RWPE2 (cell line): ENCODE measurements around the gene IMPDH1.

Experiments used
- ATAC-seq: fragments of 200-7000 bp; cut with Tn5 transposase; 3 replicates; pipeline ENCODE4 v1.9.1; 2021; ENCODE audit warnings: low read depth
- DNase-seq: peaks from one replicate; pipeline ENCODE4 v3.0.0-alpha.2; 2020; ENCODE audit warnings: low spot score
- H3K27ac ChIP-seq: fragments of 450-650 bp; 2 replicates; pipeline ENCODE4 v1.5.1; 2017; ENCODE audit warnings: mild to moderate bottlenecking; ENCODE audit not compliant: poor library complexity, severe bottlenecking
- H3K27me3 ChIP-seq: fragments of 250-450 bp; sonication (Bioruptor Pico); 2 replicates; pipeline ENCODE4 v1.5.1; 2021; ENCODE audit warnings: mild to moderate bottlenecking, moderate library complexity; ENCODE audit not compliant: insufficient read depth, poor library complexity, severe bottlenecking
- H3K36me3 ChIP-seq: fragments of 250-450 bp; sonication (Bioruptor Pico); 2 replicates; pipeline ENCODE4 v1.5.1; 2020; ENCODE audit warnings: low read depth, mild to moderate bottlenecking, moderate library complexity
- H3K4me1 ChIP-seq: fragments of 250-450 bp; sonication (Bioruptor Pico); 2 replicates; pipeline ENCODE4 v1.5.1; 2021; ENCODE audit warnings: mild to moderate bottlenecking, moderate library complexity; ENCODE audit not compliant: insufficient read depth, poor library complexity, severe bottlenecking
- H3K4me3 ChIP-seq: fragments of 250-450 bp; sonication (Bioruptor Pico); 2 replicates; pipeline ENCODE4 v1.5.1; 2021; ENCODE audit warnings: mild to moderate bottlenecking, moderate library complexity; ENCODE audit not compliant: severe bottlenecking
- H3K9me3 ChIP-seq: fragments of 250-450 bp; sonication (Bioruptor Pico); 2 replicates; pipeline ENCODE4 v1.5.1; 2021; ENCODE audit warnings: mild to moderate bottlenecking, moderate library complexity; ENCODE audit not compliant: severe bottlenecking
- TF ChIP-seq, protein P1 (sequence below): fragments of 450-650 bp; IDR thresholded peaks from one replicate; pipeline ENCODE4 v1.5.1; 2017; ENCODE audit warnings: mild to moderate bottlenecking, moderate library complexity; ENCODE audit not compliant: poor library complexity, severe bottlenecking

Gene IMPDH1

DNA sequence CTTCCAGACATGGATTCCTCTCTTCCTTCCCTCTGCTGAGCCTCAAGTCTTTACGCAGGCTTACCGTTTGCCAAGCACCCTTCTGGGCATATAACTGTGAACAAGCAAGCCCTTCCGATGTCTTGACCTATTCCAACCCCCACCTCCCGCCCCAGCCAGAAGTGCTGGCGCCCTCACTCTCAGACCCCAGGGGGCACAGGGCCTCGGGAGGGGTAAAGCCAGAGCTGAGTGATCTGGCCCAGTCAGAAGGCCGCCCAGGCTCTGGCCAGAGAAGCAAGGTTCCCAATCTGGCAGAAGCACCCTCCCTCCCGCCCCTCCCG, 49.5 kb downstream of the IMPDH1 start:
- H3K27ac ChIP-seq, result no peak overlapping the region
- no peaks in the 10 kb centered on the region for H3K9me3 ChIP-seq
- H3K36me3 ChIP-seq, result no peaks in the 10 kb centered on the region
- DNase-seq, result no peak
- peaks cover 11% of the 10 kb centered on the region for H3K27me3 ChIP-seq
- no peaks in the 10 kb centered on the region for H3K4me1 ChIP-seq
- ATAC-seq, result no peak
- TF ChIP-seq, protein P1, sequence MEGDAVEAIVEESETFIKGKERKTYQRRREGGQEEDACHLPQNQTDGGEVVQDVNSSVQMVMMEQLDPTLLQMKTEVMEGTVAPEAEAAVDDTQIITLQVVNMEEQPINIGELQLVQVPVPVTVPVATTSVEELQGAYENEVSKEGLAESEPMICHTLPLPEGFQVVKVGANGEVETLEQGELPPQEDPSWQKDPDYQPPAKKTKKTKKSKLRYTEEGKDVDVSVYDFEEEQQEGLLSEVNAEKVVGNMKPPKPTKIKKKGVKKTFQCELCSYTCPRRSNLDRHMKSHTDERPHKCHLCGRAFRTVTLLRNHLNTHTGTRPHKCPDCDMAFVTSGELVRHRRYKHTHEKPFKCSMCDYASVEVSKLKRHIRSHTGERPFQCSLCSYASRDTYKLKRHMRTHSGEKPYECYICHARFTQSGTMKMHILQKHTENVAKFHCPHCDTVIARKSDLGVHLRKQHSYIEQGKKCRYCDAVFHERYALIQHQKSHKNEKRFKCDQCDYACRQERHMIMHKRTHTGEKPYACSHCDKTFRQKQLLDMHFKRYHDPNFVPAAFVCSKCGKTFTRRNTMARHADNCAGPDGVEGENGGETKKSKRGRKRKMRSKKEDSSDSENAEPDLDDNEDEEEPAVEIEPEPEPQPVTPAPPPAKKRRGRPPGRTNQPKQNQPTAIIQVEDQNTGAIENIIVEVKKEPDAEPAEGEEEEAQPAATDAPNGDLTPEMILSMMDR, result no peak
- H3K4me3 ChIP-seq, result no peak overlapping the region

DNA sequence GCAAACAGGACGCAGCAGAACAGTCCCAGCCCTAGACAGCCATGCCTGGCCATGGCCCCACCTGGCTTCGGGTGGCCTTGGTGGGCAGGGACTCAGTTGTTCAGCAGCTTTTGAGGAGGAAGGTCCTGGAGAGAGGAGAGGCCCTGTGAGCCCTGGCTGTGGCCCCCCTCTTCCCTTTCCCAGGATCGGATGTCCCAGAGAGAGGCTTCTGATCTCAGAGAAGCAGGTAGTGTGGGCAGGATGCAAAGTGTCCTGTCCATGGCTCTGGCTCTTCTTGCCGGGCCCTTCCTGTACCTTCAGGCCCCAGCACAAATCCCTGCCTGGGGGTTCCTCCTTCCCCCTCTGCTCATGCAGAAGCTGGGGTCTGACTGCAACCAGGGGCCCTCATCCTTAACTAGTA, 49.8 kb downstream of the IMPDH1 start:
- DNase-seq (no peak), ATAC-seq (no peak)
- Histone ChIP-seq H3K36me3 (no peaks in the 10 kb centered on the region), H3K4me1 (no peaks in the 10 kb centered on the region), H3K27me3 (peaks cover 11% of the 10 kb centered on the region), H3K9me3 (no peaks in the 10 kb centered on the region), H3K27ac (no peak overlapping the region), H3K4me3 (no peak overlapping the region)
- TF ChIP-seq, protein P1, result no peak

DNA sequence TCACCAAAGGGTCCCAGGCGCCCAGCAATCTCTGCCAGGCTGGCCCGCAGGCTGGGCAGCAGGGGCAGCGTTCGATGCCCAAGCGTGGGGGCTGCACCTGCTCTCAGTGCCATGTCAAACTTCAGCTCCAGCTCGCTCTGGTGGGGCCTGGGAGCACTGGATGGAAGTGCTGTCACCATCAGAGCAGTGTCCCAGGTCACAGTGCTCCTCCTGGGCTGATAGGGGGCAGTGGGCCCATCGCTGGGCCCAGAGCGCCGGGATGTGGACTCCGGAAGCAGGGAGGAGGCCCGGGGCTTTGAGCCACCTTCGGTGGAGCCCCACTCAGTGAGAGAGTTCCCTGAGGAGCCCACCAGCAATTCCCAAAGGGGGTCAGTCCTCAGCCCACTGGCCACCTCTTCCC, 50.4 kb downstream of the IMPDH1 start:
- Histone ChIP-seq H3K4me1 (no peaks in the 10 kb centered on the region), H3K27me3 (peaks cover 11% of the 10 kb centered on the region), H3K27ac (no peak overlapping the region)

DNA sequence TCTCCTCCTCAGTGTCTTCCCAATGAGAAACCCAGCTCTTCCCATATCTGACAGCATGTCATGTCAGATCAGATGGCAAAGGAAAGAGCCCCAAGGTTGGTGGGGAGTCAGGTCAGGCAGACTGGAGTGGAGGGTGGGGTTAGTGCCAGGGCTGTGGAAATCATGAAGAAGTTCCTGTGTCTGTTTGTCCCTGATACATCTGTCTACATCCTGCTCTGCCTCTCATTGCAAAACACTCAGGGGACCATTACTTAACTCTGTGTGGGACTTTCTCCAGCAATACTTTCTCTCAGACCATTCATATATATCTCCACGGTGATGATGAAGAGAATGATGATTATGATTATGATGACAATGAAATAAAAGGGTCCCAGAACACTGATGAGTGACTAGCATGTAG, 51.5 kb downstream of the IMPDH1 start:
- TF ChIP-seq, protein P1, result no peak
- Histone ChIP-seq H3K9me3 (no peaks in the 10 kb centered on the region), H3K27ac (no peak overlapping the region), H3K4me1 (no peaks in the 10 kb centered on the region), H3K27me3 (peaks cover 9% of the 10 kb centered on the region), H3K4me3 (no peak overlapping the region), H3K36me3 (no peaks in the 10 kb centered on the region)
- DNase-seq (no peak), ATAC-seq (no peak)

More for the DNA sequence above, 50.4 kb downstream of the IMPDH1 start:
- DNase-seq, result no peak
- Histone ChIP-seq H3K36me3 (no peaks in the 10 kb centered on the region), H3K9me3 (no peaks in the 10 kb centered on the region), H3K4me3 (no peak overlapping the region)
- no peak for ATAC-seq
- TF ChIP-seq, protein P1, result no peak

DNA sequence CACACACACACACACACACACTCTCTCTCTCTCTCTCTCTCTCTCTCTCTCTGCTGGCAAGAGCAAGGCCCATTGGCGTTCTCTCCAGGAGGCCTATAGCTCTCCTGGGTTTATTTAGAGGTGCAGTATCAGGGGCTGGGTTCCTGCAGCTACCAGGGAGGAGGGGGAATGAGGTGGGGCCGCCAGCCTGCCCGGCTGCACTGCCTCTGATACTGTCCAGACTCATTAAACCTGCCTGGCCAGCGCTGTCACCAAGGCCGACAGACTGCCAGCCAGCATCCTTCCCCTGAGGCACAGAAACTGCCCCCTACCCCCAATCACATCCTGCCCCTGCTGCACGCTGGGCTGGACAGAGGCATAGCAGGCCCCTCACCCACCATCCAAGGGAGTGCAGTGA, 52.6 kb downstream of the IMPDH1 start:
- no peak overlapping the region for H3K4me3 ChIP-seq
- peaks cover 15% of the 10 kb centered on the region for H3K27me3 ChIP-seq
- no peaks in the 10 kb centered on the region for H3K4me1 ChIP-seq
- ATAC-seq (no peak), DNase-seq (no peak)
- H3K27ac ChIP-seq, result no peak overlapping the region
- H3K36me3 ChIP-seq, result no peaks in the 10 kb centered on the region
- TF ChIP-seq, protein P1, result no peak
- no peaks in the 10 kb centered on the region for H3K9me3 ChIP-seq
